B cell (primary cell): ENCODE data around the gene AMH. TPM values are rescaled to one million over a fixed set of nuclear protein-coding genes. Genes with fewer than 3 reads are reported as not detected.

ENCODE experiments used
- ATAC-seq: fragments of 200-7000 bp; cut with Tn5 transposase; one replicate; pipeline ENCODE4 v1.10.0; 2021; ENCODE audit warnings: low read depth, mild to moderate bottlenecking, moderate number of reproducible peaks, moderate library complexity
- CTCF ChIA-PET: fragments of 350-600 bp; sonication (Branson Sonifier 250); formaldehyde crosslinking; loops from one replicate; lab custom pipeline; 2021; ENCODE audit warnings: antibody characterized with exemption, inconsistent platforms; lab: Charles Lee
- POLR2A ChIA-PET: fragments of 350-600 bp; sonication (Branson Sonifier 250); formaldehyde crosslinking; loops from one replicate; lab custom pipeline; 2021; ENCODE audit warnings: antibody characterized with exemption; lab: Charles Lee
- DNase-seq: peaks from one replicate; pipeline ENCODE4 v3.0.0; 2013
- H2AFZ ChIP-seq: 2 replicates; pipeline ENCODE4 v1.6.1; 2012; ENCODE audit warnings: mild to moderate bottlenecking, low read depth, low read length; ENCODE audit not compliant: insufficient read depth, poor library complexity, severe bottlenecking
- H3K27ac ChIP-seq, 2 donors: 1 replicate in 1 of 2; 2 replicates in 1 of 2; pipeline ENCODE4 v1.5.1; 2012 to 2013; ENCODE audit warnings: low read length in 2 of 2, mild to moderate bottlenecking in 2 of 2, moderate library complexity in 1 of 2
- H3K27me3 ChIP-seq, 4 experiments: fragments of 200-600 bp in 1 of 4; sonication (generic) in 1 of 4; replicated peaks in 1 of 4; 1 replicate in 2 of 4; 2 replicates in 2 of 4; pipeline versions ENCODE4 v1.6.1 to v1.7.0; 2013 to 2016; ENCODE audit warnings: low read length in 3 of 4, mild to moderate bottlenecking in 2 of 4, mixed read lengths in 1 of 4, moderate library complexity in 1 of 4; ENCODE audit not compliant: insufficient read depth in 4 of 4, control insufficient read depth in 3 of 4; ENCODE audit errors: control extremely low read depth in 1 of 4
- H3K36me3 ChIP-seq, 2 experiments: replicated peaks in 1 of 2; 1 replicate in 1 of 2; 2 replicates in 1 of 2; pipeline versions ENCODE4 v1.6.1 to v1.7.1; 2013; ENCODE audit warnings: low read length in 1 of 2; ENCODE audit not compliant: insufficient read depth in 2 of 2, control insufficient read depth in 1 of 2; ENCODE audit errors: control extremely low read depth in 1 of 2, extremely low read depth in 1 of 2
- H3K4me1 ChIP-seq, 2 donors: fragments of 200-600 bp in 1 of 2; sonication (generic) in 1 of 2; 1 replicate in 1 of 2; 2 replicates in 1 of 2; pipeline versions ENCODE4 v1.5.1 to v1.6.1; 2013 to 2017; ENCODE audit warnings: low read length in 2 of 2; ENCODE audit not compliant: control insufficient read depth in 2 of 2, insufficient read depth in 2 of 2
- H3K4me2 ChIP-seq: replicated peaks from 2 replicates; pipeline ENCODE3; 2012; ENCODE audit warnings: mild to moderate bottlenecking, low read depth, low read length; ENCODE audit not compliant: poor library complexity, severe bottlenecking
- H3K4me3 ChIP-seq, 5 experiments: fragments of 200-600 bp in 1 of 5; sonication (generic) in 1 of 5; 1 replicate in 3 of 5; 2 replicates in 2 of 5; pipeline versions ENCODE4 v1.5.1 to v1.7.0; 2011 to 2016; ENCODE audit warnings: low read length in 4 of 5, mild to moderate bottlenecking in 4 of 5, low read depth in 2 of 5, control low read depth in 1 of 5, moderate library complexity in 1 of 5; ENCODE audit not compliant: insufficient read depth in 1 of 5; ENCODE audit errors: control extremely low read depth in 1 of 5, extremely low read depth in 1 of 5
- H3K79me2 ChIP-seq: fragments of 200-600 bp; sonication (generic); one replicate; pipeline ENCODE4 v1.6.0; 2016; ENCODE audit warnings: low read length; ENCODE audit not compliant: control insufficient read depth, insufficient read depth
- H3K9ac ChIP-seq: fragments of 200-600 bp; sonication (generic); 2 replicates; pipeline ENCODE4 v1.6.1; 2017; ENCODE audit warnings: mild to moderate bottlenecking, low read length, moderate library complexity
- H3K9me3 ChIP-seq, 3 donors: one replicate each; pipeline versions ENCODE4 v1.6.1 to v1.7.1; 2013; ENCODE audit warnings: low read length in 2 of 3; ENCODE audit not compliant: control insufficient read depth in 2 of 3, insufficient read depth in 1 of 3; ENCODE audit errors: control extremely low read depth in 1 of 3
- H4K20me1 ChIP-seq: 2 replicates; pipeline ENCODE4 v1.6.0; 2012; ENCODE audit warnings: mild to moderate bottlenecking, low read length; ENCODE audit not compliant: insufficient read depth, control insufficient read depth, poor library complexity, severe bottlenecking
- H3K27ac Mint-ChIP-seq: one replicate; pipeline ENCODE4 v1.8.0; 2021; ENCODE audit warnings: mixed read lengths
- H3K27me3 Mint-ChIP-seq: one replicate; pipeline ENCODE4 v1.8.0; 2021; ENCODE audit warnings: mixed read lengths
- H3K4me1 Mint-ChIP-seq: one replicate; pipeline ENCODE4 v1.8.0; 2021; ENCODE audit warnings: mixed read lengths
- H3K4me3 Mint-ChIP-seq: one replicate; pipeline ENCODE4 v1.8.0; 2021; ENCODE audit warnings: mixed read lengths
- H3K9me3 Mint-ChIP-seq: one replicate; pipeline ENCODE4 v1.8.0; 2022; ENCODE audit warnings: mixed read lengths; ENCODE audit not compliant: insufficient read depth
- EZH2 ChIP-seq: IDR thresholded peaks from 2 replicates; pipeline ENCODE4 v1.6.1; 2012; ENCODE audit warnings: borderline replicate concordance, low read depth, mild to moderate bottlenecking, moderate library complexity, low read length; ENCODE audit not compliant: insufficient read depth, poor library complexity, severe bottlenecking
- WGBS: methylation state at CpG from one replicate; pipeline ENCODE4 v1.1.5; 2013; ENCODE audit warnings: missing lambda C conversion rate; ENCODE audit not compliant: insufficient coverage; 5-methylcytosine and 5-hydroxymethylcytosine counted together
- intact Hi-C: fragments of 100-400 bp; cut with micrococcal nuclease; formaldehyde crosslinking; loops from one replicate; pipeline ENCODE4 v1.10.0; 2022
- polyA plus RNA-seq: library from polyadenylated mRNA; depleted of rRNA; stranded (reverse); fragments of >200 nt; gene quantifications from 2 replicates; pipeline ENCODE4 v1.2.3, GENCODE V29; 2012
- total RNA-seq, 2 donors: library from RNA; stranded (reverse); fragments of 120-200 nt in 1 of 2; gene quantifications; 1 replicate in 1 of 2; 2 replicates in 1 of 2; pipeline versions ENCODE4 v1.2.3 to v1.2.4, GENCODE V29; 2013 to 2022
- TF ChIP-seq, protein P1 (sequence below): fragments of 200-600 bp; IDR thresholded peaks from one replicate; pipeline ENCODE4 v1.8.0; 2022; ENCODE audit warnings: antibody characterized with exemption, mild to moderate bottlenecking

Gene AMH
- total and polyA plus RNA-seq, 2 donors (not counting 1 experiment from before 2014, with no cell fraction given) = 1.5 to 4.5 TPM

DNA sequence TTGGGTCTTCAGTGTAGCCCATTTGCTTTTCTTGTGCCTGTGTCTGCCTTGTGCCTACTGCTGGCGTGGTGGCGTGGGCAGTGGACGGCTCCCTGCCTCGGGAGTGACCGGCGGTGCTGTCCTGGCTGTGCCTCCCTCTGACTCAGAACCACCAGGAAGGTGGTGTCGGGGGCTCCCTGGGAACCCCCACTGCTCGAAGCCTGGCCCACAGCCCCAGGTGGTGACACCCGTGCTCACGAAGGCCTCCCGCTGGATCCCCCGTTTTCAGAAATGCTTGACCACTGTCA, 5.1 kb upstream of the AMH start:
- H3K4me3 Mint-ChIP-seq = no peak overlapping the region
- Histone ChIP-seq H3K36me3 (peaks cover 0 to 79% of the 10 kb centered on the region in 2 experiments), H3K27me3 (peaks cover 0 to 5% (median 0%) of the 10 kb centered on the region in 4 experiments), H2AFZ (no peak overlapping the region), H3K9ac (no peak overlapping the region), H3K4me1 (peaks cover 16 to 30% of the 10 kb centered on the region in 2 donors), H3K27ac (no peak overlapping the region), H4K20me1 (peaks cover 100% of the 10 kb centered on the region), H3K4me2 (no peak overlapping the region), H3K79me2 (peaks cover 76% of the 10 kb centered on the region), H3K9me3 (peaks cover 0 to 3% (median 0%) of the 10 kb centered on the region in 3 donors), H3K4me3 (no peak overlapping the region)
- ATAC-seq (no peak), DNase-seq (no peak)
- H3K9me3 Mint-ChIP-seq = no peaks in the 10 kb centered on the region
- WGBS = 93% methylated on average over 12 of the region's 12 CpGs
- ChIA-PET CTCF (no interaction called here), POLR2A (interaction anchor here (0.8 kb wide), 1 partner anchor 81 kb away, joined by 3 read pairs; no protein-coding TSS in a partner anchor)
- intact Hi-C loops = no loop called here
- H3K27me3 Mint-ChIP-seq = no peaks in the 10 kb centered on the region
- H3K4me1 Mint-ChIP-seq = peaks cover 30% of the 10 kb centered on the region
- TF ChIP-seq EZH2 = no peak
- TF ChIP-seq, protein P1, sequence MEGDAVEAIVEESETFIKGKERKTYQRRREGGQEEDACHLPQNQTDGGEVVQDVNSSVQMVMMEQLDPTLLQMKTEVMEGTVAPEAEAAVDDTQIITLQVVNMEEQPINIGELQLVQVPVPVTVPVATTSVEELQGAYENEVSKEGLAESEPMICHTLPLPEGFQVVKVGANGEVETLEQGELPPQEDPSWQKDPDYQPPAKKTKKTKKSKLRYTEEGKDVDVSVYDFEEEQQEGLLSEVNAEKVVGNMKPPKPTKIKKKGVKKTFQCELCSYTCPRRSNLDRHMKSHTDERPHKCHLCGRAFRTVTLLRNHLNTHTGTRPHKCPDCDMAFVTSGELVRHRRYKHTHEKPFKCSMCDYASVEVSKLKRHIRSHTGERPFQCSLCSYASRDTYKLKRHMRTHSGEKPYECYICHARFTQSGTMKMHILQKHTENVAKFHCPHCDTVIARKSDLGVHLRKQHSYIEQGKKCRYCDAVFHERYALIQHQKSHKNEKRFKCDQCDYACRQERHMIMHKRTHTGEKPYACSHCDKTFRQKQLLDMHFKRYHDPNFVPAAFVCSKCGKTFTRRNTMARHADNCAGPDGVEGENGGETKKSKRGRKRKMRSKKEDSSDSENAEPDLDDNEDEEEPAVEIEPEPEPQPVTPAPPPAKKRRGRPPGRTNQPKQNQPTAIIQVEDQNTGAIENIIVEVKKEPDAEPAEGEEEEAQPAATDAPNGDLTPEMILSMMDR = no peak
- H3K27ac Mint-ChIP-seq = no peak overlapping the region

DNA sequence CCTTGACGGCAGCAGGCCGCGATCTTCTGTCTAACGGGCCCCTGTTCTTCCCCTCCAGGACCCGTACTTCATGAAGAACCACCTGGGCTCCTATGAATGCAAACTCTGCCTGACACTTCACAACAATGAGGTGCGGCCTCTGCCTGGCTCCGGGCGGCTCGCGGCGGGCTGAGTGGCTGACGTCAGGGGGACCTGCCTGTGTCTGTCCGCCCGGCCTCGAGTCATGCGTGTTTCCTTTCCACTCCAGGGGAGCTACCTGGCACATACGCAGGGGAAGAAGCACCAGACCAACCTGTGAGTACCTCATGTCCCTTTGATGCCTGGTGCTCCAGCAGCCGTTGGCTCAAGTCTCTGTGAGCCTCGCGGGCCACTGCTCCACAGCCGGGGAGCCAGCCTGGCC, 4.6 kb upstream of the AMH start:
- no peak for TF ChIP-seq EZH2
- peaks cover 27% of the 10 kb centered on the region for H3K4me1 Mint-ChIP-seq
- 91% methylated on average over 21 of the region's 21 CpGs for WGBS
- no peaks in the 10 kb centered on the region for H3K9me3 ChIP-seq
- H3K27ac Mint-ChIP-seq = no peak overlapping the region
- no peak overlapping the region for H3K4me3 Mint-ChIP-seq
- peaks cover 100% of the 10 kb centered on the region for H4K20me1 ChIP-seq
- H3K36me3 ChIP-seq = peaks cover 0 to 79% of the 10 kb centered on the region in 2 experiments
- H3K27me3 Mint-ChIP-seq = no peaks in the 10 kb centered on the region
- H3K79me2 ChIP-seq = peaks cover 72% of the 10 kb centered on the region
- POLR2A ChIA-PET = interaction anchor here (0.6 to 0.8 kb wide), 3 partner anchors 55 to 227 kb away, joined by 3 to 6 read pairs (median 4); no protein-coding TSS in a partner anchor
- intact Hi-C loops = no loop called here
- H3K27ac ChIP-seq = no peak overlapping the region
- H3K4me3 ChIP-seq = no peak overlapping the region
- H3K27me3 ChIP-seq = peaks cover 0 to 9% (median under 1%) of the 10 kb centered on the region in 4 experiments
- CTCF ChIA-PET = no interaction called here
- H3K4me1 ChIP-seq = peaks cover 12 to 26% of the 10 kb centered on the region in 2 donors
- H3K9ac ChIP-seq = no peak overlapping the region
- ATAC-seq (no peak), DNase-seq (no peak)
- no peak overlapping the region for H3K4me2 ChIP-seq
- H3K9me3 Mint-ChIP-seq = no peaks in the 10 kb centered on the region
- H2AFZ ChIP-seq = no peak overlapping the region
